Testis (tissue), 2 donors: ENCODE results near the gene OPRL1.

Experiments
- CTCF ChIP-seq, 3 experiments: fragments of 450-650 bp in 2 of 3; fragments of 200-600 bp in 1 of 3; sonication (generic) in 1 of 3; IDR thresholded peaks; one replicate each; pipeline ENCODE4 v1.5.1; 2016 to 2019; ENCODE audit warnings: antibody characterized with exemption in 3 of 3, mild to moderate bottlenecking in 2 of 3, moderate library complexity in 1 of 3
- POLR2A ChIP-seq: fragments of 450-650 bp; IDR thresholded peaks from one replicate; pipeline ENCODE4 v1.6.1; 2017; ENCODE audit warnings: antibody characterized with exemption, mild to moderate bottlenecking, moderate library complexity

GRCh38 chr20:64091770-64092169 lies 11.9 kb downstream of the OPRL1 start:
- no peak for TF ChIP-seq CTCF (IDR thresholded peaks at IDR 0.05)
- TF ChIP-seq POLR2A: no peak
